Stomach (tissue), 9 donors: Measurements from ENCODE around the gene PTPRD. TPM values are rescaled to one million over a fixed set of nuclear protein-coding genes. Genes with fewer than 3 reads are reported as not detected.

ENCODE experiments used
- DNase-seq, 2 donors: peaks; one replicate each; pipeline versions ENCODE4 v3.0.0 to v3.0.0-alpha.2; 2013 to 2019
- H3K27ac ChIP-seq, 5 donors: fragments of 200-600 bp in 4 of 5; sonication (generic) in 4 of 5; one replicate each; pipeline ENCODE4 v1.5.1; 2013 to 2019; ENCODE audit warnings: mild to moderate bottlenecking in 1 of 5, moderate library complexity in 1 of 5
- H3K27me3 ChIP-seq, 3 donors: fragments of 200-600 bp; sonication (generic); one replicate each; pipeline ENCODE4 v1.5.1; 2017 to 2019; ENCODE audit warnings: mixed run types in 1 of 3
- H3K36me3 ChIP-seq, 4 donors: fragments of 200-600 bp; sonication (generic); 1 replicate in 3 of 4; 2 replicates in 1 of 4; pipeline ENCODE4 v1.5.1; 2016 to 2019
- H3K4me1 ChIP-seq, 4 donors: fragments of 200-600 bp; sonication (generic); one replicate each; pipeline ENCODE4 v1.5.1; 2016 to 2019
- H3K4me3 ChIP-seq, 4 donors: fragments of 200-600 bp; sonication (generic) in 3 of 4; one replicate each; pipeline ENCODE4 v1.5.1; 2016 to 2019; ENCODE audit warnings: mild to moderate bottlenecking in 1 of 4
- H3K9me3 ChIP-seq, 4 donors: fragments of 200-600 bp; sonication (generic); one replicate each; pipeline ENCODE4 v1.5.1; 2016 to 2019
- CTCF ChIP-seq, 7 experiments: fragments of 450-650 bp in 4 of 7; fragments of 200-600 bp in 3 of 7; sonication (generic) in 3 of 7; IDR thresholded peaks; one replicate each; pipeline ENCODE4 v1.5.1; 2016 to 2019; ENCODE audit warnings: antibody characterized with exemption in 7 of 7, control low read depth in 2 of 7, mild to moderate bottlenecking in 1 of 7
- EP300 ChIP-seq: sonication (generic); formaldehyde crosslinking; IDR thresholded peaks from one replicate; pipeline ENCODE4 v1.6.1; 2017; ENCODE audit warnings: antibody characterized with exemption
- POLR2A ChIP-seq, 4 donors: fragments of 450-650 bp; IDR thresholded peaks; one replicate each; pipeline ENCODE4 v1.6.1; 2016; ENCODE audit warnings: antibody characterized with exemption in 4 of 4, control low read depth in 2 of 4, mild to moderate bottlenecking in 1 of 4, moderate library complexity in 1 of 4
- POLR2AphosphoS5 ChIP-seq, 3 donors: sonication (generic); formaldehyde crosslinking; IDR thresholded peaks; one replicate each; pipeline ENCODE4 v1.6.1; 2016; ENCODE audit warnings: antibody characterized with exemption in 3 of 3
- WGBS, 5 donors: extraction: QIAGEN DNeasy Blood & Tissue Kit in 3 of 5; methylation state at CpG; one replicate each; pipeline versions ENCODE4 v1.1.5 to v1.1.7; 2013 to 2018; 5-methylcytosine and 5-hydroxymethylcytosine counted together
- intact Hi-C: fragments of 100-400 bp; cut with DNase I; formaldehyde crosslinking; loops from one replicate; pipeline ENCODE4 v1.15.1; 2023; ENCODE audit warnings: low total_unique reads
- polyA plus RNA-seq, 3 donors: library from polyadenylated mRNA; stranded (reverse); fragments of 200-250 nt; gene quantifications; one replicate each; pipeline ENCODE4 v1.2.3, GENCODE V29; 2013
- total RNA-seq, 5 donors: library from RNA; depleted of rRNA; stranded (reverse); fragments of >200 nt; gene quantifications; one replicate each; pipeline versions ENCODE4 v1.1.0 to v1.2.3, GENCODE V29; 2014 to 2016
- donor health status: healthy with polysubstance abuse.
- donor health status: Bipolar disorder and iron deficiency.
- donor health status: healthy.

PTPRD gene
- total and polyA plus RNA-seq, 8 donors, result 0.12 to 53.1 (median 1.2) TPM

- intact Hi-C loops, result no loop called here
- Histone ChIP-seq H3K27ac (no peak overlapping the region), H3K4me3 (no peak overlapping the region), H3K36me3 (no peaks in the 10 kb centered on the region), H3K4me1 (no peaks in the 10 kb centered on the region), H3K9me3 (no peaks in the 10 kb centered on the region), H3K27me3 (no peaks in the 10 kb centered on the region)
- 40 to 55% (median 50%) methylated on average over 3 of the region's 3 CpGs for WGBS, 5 donors
- no peak for TF ChIP-seq CTCF (IDR thresholded peaks at IDR 0.05)
- TF ChIP-seq POLR2AphosphoS5 (IDR thresholded peaks at IDR 0.05), result no peak
- TF ChIP-seq POLR2A (IDR thresholded peaks at IDR 0.05), result no peak
- no peak for TF ChIP-seq EP300
- DNase-seq, result no peak
Measured at GRCh38 chr9:9679433-9679832, 933.4 kb downstream of the PTPRD start.

- intact Hi-C loops, result no loop called here
- Histone ChIP-seq H3K4me3 (no peak overlapping the region), H3K27me3 (no peaks in the 10 kb centered on the region), H3K4me1 (no peaks in the 10 kb centered on the region), H3K36me3 (no peaks in the 10 kb centered on the region), H3K9me3 (no peaks in the 10 kb centered on the region), H3K27ac (no peak overlapping the region)
- no peak for TF ChIP-seq CTCF (IDR thresholded peaks at IDR 0.05)
- no peak for TF ChIP-seq POLR2A (IDR thresholded peaks at IDR 0.05)
- no peak for TF ChIP-seq POLR2AphosphoS5 (IDR thresholded peaks at IDR 0.05)
- TF ChIP-seq EP300, result no peak
- no peak for DNase-seq
- 77 to 81% (median 79%) methylated on average over 3 of the region's 3 CpGs for WGBS, 5 donors
Measured at GRCh38 chr9:9674461-9674860, 938.3 kb downstream of the PTPRD start.

- no peaks in the 10 kb centered on the region for H3K9me3 ChIP-seq
- H3K27ac ChIP-seq, result no peak overlapping the region
- H3K4me3 ChIP-seq, result no peak overlapping the region
- DNase-seq, result no peak
- H3K36me3 ChIP-seq, result no peaks in the 10 kb centered on the region
- H3K4me1 ChIP-seq, result no peaks in the 10 kb centered on the region
- no peak for TF ChIP-seq CTCF (IDR thresholded peaks at IDR 0.05)
- no peak for TF ChIP-seq EP300
- TF ChIP-seq POLR2AphosphoS5 (IDR thresholded peaks at IDR 0.05), result no peak
- no peak for TF ChIP-seq POLR2A (IDR thresholded peaks at IDR 0.05)
- H3K27me3 ChIP-seq, result no peaks in the 10 kb centered on the region
- intact Hi-C loops, result no loop called here
- WGBS, 5 donors, result 67 to 85% (median 78%) methylated on average over 2 to 3 of the region's 3 CpGs
Measured at GRCh38 chr9:9670454-9670853, 942.3 kb downstream of the PTPRD start.

GRCh38 chr9:9645006-9645405, 967.8 kb downstream of the PTPRD start:
- WGBS, 5 donors, result 78 to 94% (median 91%) methylated on average over 3 of the region's 3 CpGs
- no peaks in the 10 kb centered on the region for H3K4me1 ChIP-seq
- no peak for DNase-seq
- H3K9me3 ChIP-seq, result no peaks in the 10 kb centered on the region
- intact Hi-C loops, result no loop called here
- H3K36me3 ChIP-seq, result no peaks in the 10 kb centered on the region
- H3K4me3 ChIP-seq, result no peak overlapping the region
- TF ChIP-seq POLR2AphosphoS5 (IDR thresholded peaks at IDR 0.05) (no peak), POLR2A (IDR thresholded peaks at IDR 0.05) (no peak), EP300 (no peak), CTCF (IDR thresholded peaks at IDR 0.05) (no peak)
- no peaks in the 10 kb centered on the region for H3K27me3 ChIP-seq
- no peak overlapping the region for H3K27ac ChIP-seq
